Colon (tissue), 2 donors: ENCODE results near the gene LITAFD.
"Not testable (repeated sequence)": the region's sequence is repeated elsewhere in the genome, so short reads cannot be mapped to it uniquely, and the experiment has no call there.

ENCODE experiments used
- FAIRE-seq: peaks from 2 replicates; lab custom pipeline; 2012; peaks lifted over from hg19 to GRCh38; lab: Jason Lieb, UNC
- donor health status: control.
- donor health status: control.

Gene LITAFD

DNA sequence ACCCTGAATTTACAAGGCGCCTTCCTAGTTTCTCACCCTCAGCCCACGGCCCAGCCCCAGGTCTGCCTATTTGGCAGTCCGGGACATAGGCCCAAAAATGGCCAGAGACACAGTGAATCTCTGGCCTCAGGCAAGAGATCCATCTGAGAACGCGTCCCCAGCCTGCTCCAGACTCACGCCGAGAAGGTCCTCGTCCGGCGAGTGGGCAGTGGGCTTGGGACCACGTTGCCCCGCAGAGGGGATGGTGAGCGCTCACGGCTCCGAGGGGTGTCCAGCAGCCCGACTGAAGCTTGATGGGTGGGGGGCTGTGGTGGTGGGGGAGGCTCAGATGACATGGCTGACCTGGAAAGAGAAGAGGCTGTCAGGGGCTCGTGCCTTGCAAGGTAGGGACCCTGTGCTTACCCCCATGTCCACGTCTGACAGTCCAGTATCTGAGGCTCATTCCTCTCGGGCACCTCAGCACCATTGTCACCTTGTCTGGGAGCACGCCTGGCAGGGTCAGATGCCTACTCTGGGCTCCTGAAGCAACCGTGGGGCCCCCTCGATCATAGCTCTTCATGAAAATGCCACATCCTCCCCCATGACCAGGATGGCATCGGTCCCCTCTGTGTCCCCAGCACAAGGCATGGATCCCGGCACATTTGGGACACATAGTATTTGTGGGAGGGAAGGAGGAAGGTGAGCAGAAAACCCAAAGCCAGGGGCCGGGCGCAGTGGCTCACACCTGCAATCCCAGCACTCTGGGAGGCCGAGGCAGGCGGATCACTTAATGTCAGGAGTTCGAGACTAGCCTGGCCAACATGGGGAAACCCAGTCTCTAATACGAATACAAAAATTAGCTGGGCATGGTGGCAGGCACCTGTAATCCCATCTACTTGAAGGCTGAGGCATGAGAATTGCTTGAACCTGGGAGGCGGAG is 22.9 kb upstream of the LITAFD start:
- no peak for FAIRE-seq

DNA sequence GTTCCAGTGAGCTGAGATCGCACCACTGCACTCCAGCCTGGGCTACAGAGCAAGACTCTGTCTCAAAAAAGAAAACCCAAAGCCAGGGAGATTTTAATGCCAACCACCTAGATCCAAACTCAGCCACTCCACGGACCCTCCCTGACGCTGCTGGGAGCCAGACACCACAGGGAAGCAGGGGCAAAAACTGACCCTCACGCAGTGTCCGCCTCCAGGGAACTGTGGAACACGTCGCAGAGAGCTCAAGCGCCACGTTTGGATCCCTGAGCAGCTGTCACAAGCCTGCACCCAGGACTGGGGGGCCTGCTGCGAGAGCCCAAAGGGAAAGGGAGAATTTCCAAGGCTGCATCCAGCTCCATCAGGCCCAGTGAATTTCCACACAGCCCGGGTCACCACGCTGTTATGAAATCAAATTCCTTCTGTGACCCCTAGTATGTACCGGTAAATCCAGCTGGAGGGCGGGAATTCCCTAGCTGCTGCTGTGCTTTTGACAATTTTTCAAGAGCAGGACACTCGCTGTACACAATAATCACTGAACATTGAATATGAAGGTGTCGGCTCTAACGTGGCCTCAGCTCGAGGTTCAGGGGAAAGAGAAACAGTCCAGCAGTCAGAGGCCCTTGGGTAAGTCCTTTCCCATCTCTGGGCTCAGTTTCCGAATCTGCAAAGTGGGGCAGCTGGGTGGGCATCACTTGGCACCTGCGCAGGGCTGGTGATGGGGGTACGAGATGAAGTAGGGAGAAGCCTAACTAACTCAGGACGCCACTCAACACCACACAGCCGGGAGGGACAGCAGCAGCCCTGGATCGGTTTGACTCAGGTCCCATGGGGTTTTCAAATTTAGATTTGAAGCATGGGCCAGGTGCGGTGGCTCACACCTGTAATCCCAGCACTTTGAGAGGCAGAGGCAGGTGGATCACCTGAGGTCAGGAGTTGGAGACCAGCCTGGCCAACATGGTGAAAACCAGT is 22.0 kb upstream of the LITAFD start:
- no peak for FAIRE-seq

DNA sequence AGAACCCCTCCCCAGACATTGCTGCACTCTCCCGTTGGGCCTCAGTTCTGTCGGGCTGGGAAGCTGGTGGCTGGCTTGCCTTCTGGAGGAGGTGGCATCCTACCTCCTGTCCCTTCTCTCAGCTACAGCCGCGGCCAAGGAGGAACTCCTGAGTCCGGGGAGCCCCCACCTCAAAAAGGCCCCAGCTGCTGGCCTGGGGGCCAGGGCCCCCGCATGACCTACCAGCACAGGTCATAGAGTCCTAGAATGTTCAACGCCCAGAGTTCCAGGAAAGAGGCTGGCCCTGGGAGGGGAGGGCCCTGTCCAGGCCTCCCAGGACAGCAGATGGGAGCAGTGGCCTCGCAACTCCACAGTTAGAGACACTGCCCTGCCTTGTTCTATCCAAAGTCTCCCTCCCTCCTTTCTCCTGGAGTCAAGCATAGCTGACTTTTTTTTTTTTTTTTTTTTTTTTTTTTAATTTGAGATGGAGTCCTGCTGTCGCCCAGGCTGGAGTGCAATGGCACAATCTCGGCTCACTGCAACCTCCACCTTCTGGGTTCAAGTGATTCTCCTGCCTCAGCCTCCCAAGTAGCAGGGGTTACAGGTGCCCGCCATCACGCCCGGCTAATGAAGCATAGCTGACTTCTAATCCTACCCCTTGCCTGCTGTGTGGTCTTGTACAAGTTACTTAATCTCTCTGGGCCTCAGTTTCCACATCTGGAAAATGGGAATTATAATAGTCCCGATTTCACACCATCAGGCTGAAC is 20.4 kb upstream of the LITAFD start:
- FAIRE-seq = no peak

DNA sequence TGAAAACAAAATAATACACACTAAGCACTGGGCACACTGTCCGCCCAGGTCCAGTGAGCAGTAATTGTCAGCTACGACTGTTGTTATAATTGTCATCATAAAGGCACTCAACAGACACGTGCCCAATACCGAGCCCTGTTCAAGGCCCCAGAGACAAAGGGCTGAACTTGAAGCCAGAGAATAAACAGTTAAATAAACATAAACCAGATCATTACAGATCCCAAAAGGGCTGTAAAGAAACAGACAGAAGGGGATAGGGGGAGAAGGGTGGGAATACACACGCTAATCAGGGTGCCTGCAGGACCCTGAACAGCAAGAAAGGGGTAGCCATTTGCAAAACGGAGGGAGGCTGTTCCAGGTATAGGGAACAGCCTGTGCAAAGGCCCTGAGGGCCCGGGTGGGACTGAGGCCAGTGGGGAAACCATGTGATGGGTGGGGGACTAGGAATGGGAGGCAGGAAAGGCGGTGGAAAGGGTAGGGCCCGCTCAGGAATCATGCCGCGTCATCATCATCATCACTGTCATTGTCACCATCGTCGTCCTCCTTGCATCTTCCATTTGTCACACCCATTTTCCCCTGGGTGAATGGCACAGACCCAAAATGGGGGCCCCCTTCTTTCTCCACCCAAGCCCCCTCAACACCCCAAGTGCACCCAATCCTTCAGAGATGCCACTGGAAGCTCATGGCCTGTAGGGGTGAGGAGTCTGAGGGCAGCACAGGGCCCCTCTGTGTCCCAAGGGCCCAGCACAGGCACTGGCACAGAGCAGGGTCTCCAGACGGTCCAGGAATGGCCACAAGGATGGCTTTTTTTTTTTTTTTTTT is 19.6 kb upstream of the LITAFD start:
- FAIRE-seq = no peak

DNA sequence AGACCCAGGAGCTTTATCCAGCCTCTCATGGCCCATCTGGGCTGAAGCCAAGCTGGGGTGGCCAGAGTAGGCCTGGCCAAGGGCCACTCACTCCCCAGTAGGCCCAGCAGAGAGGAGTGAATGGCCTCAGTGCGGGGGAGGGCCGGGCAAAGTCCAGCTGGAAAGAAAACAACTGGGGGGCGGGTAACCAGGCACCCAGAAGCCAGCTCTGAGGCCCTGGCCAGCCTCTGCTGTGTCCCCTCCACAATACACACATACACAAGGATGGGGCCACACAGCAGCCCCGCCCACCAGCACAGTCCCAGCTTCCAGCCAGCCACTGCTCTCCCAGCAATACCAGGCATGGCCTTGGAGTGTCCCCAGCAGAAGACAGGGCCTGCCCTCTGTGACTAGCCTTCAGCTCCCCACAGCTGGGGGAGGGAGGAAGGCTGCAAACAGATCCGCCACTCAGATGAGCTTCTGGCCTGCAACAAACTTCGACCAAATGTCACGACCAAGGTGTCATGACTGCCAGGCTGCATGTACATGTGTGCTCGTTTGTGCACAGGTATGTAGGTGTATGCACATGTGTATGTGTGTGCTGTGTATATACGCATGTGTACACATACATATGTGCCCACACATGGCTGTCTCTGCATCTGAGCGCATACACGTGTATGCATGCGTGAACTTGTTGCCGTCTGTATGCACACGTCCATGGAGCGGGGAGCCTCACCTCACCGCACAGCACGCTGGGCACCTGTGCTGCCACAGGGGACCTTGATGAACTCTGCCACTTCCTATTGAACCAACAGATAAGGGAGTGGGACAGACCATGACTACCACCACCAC is 18.3 kb upstream of the LITAFD start:
- FAIRE-seq = no peak

DNA sequence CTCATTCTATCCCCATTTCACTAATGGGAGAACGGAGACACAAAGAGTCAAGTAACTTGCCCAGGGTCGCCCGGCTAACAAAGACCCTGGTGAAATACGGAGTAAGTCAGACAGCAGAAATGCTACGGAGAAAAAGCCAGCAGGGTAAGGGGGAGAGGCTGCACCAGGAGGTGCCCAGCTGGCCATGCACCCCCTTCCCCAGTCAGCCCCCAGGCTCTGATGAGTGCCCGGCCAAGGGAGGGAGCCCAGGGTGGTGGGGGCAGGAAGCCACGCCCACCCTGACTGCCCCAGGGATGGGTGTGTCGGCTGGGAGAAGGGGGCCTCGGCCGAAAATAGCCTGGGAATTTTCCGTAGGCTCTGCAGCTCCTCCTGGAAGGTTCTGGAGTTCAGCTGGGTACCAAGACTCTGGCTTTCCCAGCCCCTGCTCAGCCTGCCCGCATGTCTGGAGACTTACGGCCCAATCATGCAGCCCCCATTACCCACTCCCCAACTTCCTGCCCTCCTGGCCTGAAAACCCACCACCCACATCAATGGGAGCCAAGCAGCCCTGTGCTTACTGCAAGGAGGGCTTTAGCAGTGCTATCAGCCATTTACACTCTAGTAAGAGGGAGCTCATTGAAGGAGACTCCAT is 17.6 kb upstream of the LITAFD start:
- FAIRE-seq = no peak

DNA sequence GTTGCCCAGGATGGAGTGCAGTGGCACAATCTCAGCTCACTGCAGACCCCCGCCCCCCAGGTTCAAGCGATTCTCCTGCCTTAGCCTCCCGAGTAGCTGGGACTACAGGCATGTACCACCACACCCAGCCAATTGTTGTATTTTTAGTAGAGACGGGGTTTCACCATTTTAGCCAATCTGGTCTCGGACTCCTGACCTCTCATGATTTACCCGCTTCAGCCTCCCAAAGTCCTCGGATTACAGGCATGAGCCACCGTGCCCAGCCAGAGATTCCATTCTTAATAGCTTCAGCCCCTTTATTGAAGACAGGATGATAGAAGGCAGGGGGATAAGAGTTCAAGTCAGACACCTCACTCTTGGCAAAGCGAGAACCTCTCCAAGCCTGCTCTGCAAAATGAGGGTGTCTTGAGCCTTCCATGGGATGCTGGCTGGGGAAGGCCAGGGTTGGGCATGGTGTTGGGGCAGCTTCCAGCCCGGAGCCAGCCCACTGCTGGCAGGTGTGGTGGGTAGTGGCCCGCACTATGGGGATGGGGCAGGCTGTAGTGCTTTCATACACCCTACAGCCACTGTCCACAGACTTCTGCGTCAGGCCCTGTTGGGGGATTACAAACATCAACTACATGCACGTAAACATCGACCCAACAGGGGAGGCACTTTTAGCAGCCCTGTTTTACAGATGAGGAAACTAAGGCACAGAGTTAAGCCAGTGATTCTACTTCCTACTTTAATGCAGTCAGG is 16.8 kb upstream of the LITAFD start:
- no peak for FAIRE-seq

DNA sequence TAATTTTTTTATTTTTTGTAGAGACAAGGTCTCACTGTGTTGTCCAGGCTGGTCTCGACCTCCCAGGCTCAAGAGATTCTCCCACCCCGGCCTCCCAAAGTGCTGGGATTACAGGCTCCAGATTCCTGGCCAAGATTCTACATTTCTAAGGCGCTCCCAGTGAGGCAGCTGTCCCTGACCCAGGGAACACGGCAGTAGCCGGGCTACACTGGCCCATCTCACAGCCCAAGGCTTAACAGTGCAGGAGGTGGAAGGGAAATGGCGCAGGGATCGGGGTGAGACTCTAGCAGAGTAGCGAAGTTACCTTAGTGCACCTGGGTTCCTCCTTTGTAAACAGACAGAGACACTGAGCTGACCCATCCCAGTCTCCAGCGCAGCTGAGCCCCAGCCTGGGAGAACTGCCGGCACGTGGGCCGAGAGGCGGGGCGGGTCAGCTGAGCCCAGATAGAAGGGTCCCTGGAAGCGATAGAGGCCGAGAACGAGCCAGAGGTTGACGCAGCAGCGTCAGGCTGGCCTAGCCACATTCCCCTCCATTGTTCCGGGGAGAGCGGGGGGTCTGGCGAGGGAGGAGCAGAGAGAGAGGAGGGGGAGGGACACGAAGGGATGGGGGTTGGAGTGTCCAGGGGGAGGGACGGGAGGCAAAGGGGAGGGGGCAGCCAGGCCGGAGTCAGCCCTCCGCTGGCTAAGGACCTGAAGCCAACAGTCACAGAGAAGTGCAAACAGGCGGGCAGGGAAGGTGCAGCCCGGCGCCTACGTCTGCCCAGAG is 15.8 kb upstream of the LITAFD start:
- FAIRE-seq = no peak

DNA sequence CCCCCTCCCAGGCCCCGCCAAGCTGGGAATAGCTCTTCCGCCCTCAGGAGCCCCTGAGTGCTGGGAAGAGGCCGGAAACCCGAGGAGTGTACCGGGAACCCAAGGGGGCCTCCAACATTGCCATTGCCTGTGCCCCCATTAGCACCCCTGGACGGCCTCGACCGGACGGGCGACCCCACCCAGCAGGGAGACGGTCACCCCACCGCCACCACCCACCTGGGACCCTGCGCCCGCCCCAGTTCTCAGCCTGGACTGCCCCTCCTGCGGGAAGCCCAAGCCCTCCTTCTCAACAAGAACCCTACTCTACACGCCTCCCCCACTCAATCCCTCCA is 15.3 kb upstream of the LITAFD start:
- no peak for FAIRE-seq

DNA sequence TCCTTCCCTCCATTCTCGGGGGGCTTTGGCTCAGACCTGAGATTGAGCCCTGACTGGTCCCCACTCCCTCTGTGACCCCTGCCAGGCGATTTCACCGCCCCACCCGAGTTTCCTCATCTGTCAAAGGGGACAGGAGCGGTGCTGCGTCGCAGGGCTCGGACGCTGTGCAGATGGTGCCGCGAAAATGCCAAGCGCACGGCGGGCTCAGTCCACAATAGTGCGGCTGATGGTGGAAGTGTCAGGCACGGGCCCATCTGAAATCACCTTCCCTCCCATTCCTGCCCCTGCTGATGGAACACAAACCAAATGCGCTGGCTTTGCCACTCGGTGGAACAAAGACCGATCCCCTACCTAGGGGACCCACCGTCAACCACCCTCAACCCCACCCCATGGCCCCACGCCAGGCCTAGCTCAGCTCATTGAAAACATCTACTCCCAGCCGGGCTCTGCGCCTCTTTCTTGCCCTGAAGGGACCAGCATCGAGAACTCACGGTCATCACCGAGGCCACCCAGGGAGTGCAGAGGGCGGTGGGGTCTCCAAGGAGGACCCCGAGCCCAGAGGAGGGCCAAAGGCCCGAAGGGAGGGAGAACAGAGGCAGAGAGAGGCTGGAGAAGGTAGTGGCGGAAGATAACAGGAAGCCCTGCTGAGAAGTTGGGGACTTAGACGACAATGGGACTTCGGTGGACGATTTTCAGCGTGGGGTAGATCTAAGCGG is 14.8 kb upstream of the LITAFD start:
- no peak for FAIRE-seq

DNA sequence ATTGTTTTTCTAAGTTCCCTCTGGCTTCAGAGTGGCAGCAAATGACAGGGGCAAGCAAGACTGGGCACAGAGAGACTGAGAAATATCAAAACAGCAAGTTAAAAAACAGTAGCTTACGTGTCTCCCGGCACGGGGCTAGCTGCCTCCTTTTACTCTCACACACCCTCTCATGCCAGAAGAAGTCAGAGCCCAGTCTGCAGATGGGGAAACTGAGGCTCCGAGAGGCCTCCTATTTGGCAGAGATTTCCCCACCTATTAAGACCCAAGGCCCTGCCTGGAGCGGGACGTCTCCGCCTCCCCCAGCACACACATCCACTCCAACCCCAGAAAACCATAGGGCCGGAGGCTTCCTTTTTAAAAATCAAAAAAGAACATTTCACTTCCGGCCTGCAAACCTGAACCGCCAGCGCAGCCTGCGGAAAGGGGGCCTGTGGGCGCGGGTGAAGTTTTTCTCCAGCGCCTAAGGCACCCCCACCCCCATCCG is 14.2 kb upstream of the LITAFD start:
- no peak for FAIRE-seq

DNA sequence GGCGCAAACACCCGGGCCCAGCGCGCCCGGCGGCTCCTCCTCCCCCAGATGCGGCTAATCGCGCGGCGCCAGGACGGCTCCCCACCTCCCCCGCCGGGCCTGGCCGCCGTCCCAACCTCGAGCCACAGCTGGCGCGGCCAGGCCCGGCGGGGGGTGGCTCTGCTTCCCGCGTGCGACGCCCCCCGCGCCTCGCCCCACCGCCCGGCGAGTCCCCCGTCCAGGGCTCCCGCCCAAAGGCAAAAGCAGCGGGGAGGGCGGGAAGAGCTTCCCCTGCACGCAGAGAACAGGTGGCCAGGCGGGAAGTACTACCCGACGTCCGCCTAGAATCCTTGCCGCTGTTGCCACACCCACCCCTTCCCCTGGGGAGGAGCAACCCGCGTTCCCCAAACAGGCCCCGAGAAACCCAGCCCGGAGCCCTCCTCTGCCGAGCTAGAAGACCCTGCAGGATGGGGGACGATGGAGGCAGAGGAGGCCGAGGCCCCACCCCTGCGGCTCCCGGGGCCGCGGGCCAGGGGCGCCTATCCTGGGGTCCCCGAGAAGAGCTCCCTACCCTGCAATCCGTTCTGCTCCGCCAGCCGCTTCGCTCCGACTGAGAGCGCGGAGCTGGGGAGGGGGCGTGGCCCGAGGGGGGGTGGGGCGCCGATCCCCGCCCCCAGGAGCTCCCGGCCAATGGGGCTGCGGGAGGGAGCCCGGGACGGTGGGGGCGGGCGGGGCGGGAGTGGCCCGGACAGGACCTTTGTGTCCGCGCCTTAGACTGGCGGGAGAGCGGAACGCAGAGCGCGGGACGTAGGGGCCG is 13.5 kb upstream of the LITAFD start, which contains the start of gene CARHSP1:
CARHSP1 (minus strand) TSS at position 591 of the 796 bp plus-strand sequence. CDS start 9,678 bp downstream, outside the sequence.
- no peak for FAIRE-seq

DNA sequence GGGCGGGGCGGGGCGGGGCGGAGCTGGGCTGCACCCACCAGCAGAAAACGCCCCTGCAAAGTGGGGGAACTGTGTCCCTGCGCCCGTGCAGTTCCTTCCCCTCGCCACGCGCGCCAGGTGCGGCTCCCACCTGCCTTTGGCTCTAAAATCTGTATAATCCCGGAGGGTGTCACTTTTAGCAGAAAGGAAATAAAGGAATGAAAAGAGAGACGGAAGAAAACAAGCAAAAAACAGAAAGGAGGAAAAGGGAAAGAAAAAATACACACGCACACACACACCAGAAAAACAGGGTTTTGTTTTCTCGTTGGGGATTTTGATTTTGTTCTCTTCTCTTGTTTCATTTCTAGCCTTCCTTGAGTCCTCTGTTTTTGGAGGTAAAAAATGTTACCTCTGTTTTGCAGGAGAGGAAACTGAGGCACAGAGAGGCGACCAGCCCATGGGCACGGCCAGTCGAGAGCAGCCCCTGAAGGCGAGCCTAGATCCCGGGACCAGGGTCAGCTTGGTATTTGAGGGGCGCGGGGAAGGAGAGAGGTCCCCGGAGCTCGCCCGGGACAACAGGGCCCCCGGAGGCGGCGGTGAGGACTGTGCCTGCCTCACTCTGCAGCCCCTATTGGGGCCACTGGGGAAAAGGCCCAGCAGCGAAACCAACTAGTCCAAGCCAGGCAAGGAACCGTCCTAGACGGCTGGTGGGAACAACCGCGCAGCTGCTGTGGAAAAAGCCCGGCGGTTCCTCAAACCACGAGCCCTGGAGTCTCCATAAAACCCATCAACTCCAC is 12.8 kb upstream of the LITAFD start:
- no peak for FAIRE-seq

DNA sequence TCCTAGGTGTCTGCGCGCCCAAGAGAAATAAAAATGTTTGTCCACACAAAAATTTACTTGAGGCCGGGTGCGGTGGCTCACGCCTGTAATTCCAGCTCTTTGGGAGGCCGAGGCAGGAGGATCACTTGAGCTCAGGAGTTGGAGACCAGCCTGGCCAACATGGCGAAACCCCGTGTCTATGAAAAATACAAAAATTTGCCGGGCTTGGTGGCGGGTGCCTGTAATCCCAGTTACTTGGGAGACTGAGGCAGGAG is 12.2 kb upstream of the LITAFD start:
- FAIRE-seq = not testable (repeated sequence)

DNA sequence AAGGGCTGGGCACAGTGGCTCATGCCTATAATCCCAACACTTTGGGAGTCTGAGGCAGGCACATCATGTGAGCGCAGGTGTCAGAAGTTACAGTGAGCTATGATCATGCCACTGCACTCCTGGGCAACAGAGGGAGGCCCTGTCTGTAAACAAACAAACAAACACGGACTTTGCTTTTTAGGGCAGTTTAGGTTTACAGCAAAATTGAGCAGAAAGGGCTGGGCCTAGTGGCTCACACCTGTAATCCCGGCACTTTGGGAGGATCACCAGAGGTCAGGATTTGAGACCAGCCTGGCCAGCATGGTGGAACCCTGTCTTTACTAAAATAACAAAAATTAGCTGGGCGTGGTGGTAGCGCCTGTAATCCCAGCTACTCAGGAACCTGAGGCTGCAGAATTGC is 10.1 kb upstream of the LITAFD start:
- FAIRE-seq = no peak
